HG02798 (cell line): ENCODE results near the gene C17orf67.
A peak's percentile ranks its signal among the peaks of the same experiment; 100 is the strongest.

Experiments
- ATAC-seq: cut with Tn5 transposase; IDR thresholded peaks from one replicate; pipeline ENCODE4 v1.9.1; 2021; ENCODE audit warnings: mild to moderate bottlenecking; ENCODE audit not compliant: unreplicated experiment, poor library complexity

C17orf67 gene

DNA sequence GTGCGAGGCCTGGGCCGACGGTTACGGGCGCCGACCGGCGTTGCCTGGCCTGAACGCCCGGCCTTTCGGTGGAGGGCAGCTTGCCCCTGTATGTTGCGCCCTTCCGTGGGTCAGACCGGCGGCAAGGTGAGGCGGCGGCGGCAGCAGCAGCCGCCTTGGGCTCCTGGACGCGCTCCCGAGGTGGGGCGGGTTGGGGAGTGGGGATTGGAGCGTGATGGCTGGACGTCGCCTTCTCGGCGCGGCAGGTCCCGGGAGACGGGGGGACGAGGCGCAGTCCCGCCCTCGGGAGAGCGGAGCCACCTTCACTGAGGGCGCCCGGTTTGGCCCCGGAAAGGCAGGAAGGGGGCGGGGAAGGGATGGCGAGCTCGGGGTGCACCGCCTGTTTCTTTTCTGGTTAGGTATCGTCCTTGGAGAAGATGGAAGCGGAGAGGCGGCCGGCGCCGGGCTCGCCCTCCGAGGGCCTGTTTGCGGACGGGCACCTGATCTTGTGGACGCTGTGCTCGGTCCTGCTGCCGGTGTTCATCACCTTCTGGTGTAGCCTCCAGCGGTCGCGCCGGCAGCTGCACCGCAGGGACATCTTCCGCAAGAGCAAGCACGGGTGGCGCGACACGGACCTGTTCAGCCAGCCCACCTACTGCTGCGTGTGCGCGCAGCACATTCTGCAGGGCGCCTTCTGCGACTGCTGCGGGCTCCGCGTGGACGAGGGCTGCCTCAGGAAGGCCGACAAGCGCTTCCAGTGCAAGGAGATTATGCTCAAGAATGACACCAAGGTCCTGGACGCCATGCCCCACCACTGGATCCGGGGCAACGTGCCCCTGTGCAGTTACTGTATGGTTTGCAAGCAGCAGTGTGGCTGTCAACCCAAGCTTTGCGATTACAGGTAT is 902 bp upstream of the C17orf67 start:
- peak; percentile 35 for ATAC-seq

DNA sequence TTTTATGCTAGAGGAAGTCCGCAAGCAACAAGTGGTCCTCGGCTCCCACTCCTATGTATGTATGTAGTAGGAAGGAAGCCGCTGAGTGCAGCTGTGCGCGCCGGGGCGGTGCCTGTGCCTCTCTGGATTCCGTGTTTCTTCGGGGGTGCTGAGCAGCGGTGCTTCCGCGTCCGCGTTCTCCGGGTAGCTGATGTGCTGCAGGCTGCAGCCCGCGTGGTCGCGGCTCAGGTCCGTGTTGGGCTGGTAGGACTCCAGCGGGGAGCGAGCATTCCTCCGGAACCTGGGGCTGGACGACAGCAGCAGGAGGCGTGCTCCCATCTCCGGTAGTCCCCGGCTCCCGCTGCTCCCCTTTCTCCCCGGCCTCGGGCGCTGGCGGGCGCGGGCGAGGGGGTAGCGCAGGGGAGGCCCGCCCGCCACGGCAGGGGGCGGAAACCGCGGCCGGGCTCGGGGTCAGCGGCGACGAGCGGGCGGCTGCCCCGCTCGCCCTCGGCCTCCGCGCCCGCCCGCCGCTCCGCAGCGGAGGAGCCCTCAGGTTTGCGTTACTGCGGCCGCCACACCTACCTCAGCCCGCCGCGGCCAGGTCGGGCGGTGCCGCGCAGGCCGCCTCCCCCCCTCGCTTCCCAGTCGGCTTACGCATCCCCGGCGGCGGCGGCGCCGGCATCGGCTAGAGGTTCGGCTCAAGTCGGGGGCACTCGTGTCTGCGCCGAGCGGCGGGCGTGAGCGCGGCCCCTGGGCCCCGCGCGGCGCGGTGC is 487 bp downstream of the C17orf67 start:
- peak; percentile 57 for ATAC-seq

DNA sequence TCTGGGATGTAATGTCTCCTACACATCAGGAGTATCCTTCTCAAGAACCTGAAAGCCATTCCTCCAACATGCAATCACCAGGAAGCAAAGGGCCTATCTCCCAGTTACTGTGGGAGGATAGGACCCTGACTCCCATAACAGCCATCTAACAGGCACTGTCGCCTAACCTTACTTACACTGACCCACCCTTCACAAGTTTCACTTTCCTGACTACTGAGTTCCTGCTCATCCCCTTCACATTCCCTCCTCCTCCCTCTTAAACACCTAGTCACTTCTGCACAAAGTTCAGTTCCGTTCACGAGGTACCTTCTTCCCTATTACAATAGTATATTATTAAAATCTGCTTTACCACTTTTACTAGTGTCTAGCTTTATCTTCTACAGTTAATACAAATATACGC is 1.3 kb downstream of the C17orf67 start:
- no peak for ATAC-seq

DNA sequence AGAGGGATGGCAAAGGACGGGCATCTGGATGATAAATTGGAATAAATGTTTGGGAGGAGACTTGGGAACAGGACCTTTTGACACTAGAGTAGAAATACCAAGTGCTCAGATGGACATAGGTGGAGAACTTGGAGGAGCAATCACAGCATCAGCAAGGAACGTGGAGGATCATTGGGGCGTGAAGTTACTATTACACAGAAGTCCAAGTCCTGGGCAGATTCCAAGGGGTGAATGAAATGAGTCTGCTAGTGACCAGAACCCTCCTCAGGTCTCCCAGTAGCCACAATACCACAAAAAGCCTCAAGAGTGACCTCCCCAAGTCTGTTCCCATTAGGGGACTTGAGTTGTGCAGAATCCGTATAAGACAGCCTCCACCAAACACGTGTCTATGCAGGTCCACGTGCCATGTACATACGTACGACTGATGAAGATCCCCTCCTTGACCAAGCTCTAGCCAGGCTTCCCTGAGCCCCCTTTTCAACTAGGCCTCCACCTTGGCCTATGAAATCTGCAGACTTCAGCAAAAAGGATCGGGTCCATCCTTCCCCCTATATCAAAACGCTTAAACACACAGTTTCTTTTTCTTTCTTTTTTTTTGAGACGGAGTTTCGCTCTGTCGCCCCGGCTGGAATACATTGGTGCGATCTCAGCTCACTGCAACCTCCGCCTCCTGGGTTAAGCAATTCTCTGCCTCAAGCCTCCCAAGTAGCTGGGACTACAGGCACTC is 2.2 kb downstream of the C17orf67 start:
- ATAC-seq, result no peak

DNA sequence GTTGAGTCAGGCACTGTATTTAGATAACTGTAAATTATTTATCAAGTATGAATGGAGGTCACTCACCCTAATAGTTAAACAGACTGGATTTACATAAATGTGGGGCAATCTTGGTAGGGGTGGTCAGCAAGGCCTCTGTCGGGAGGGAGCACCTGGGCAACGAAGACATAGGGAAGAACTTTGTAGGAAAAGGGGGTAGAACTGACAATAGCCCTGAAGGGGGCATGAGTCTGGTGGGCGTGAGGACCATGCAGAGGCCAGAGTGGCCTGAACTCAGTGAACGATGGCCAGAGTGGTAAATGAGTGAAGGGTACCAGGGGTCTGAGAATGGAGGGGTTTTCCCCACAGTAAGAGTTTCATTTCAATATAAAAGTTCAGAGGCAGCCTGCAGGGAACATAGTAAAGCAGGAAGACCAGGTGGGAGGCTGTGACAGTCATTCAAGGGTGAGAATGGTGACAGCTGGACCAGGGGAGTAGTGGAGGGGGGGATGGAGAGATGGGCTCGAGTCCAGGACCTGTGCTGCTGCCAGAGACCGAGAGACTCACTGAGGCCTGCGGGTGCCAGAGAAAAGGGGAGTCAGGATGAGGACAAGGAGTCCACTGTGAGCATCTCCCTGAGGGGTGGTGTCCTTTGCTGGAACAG is 2.9 kb downstream of the C17orf67 start:
- ATAC-seq, result no peak

DNA sequence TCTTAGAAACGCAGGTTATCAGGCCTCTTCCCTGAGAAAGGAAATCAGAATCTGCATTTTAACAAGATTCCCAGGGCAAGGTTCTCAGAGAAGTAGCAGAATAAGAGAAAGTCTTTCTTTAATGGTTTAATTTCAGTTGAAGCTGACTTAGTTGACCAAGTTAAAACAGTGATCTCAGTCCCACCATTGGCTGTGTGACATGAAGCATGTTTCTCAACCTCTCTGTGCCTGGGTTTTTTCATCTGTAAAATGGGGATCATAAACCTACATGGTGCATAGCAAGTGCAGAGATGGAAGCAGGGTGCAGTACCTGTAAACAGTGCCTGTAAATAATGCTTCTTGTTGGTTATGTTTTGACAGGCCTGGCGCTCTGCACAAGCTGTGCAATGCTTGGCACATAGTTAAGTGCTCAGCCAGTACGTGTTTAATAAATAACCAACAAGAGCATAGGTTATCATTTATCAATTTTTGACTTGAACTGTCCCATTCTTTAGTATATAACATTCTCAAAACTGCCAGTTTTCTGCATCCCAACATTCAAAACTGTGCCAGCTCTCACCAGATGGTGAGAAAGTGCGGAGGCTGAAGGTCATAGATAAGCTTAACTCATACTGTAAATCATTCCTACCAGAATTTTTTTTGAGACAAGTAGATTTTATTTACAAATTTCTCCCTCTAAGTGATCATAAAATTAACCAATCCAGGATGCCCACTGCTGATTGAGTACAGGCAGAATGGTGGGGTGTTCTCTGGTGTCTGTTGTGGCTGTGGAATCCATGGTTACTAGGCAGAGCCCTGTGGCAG is 6.9 kb downstream of the C17orf67 start:
- ATAC-seq, result no peak

DNA sequence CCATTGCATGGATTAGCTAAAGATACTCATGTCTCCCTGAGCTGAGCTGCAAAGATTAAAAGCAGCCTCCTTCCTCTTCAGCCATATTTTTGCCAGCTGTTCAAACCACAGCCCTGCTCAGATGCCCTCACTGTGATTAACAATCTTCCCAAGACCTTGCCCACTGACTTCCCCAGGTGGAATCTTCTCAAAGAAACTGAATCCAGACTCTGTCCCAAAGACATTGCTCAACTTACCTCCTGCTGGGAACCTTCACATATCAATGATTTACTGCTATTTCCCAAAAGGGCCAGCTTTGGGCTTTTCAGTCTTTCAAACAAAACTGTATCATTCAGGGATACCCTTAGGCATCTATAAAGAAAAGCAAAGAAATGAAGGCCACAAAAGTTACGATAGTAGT is 9.2 kb downstream of the C17orf67 start:
- no peak for ATAC-seq

DNA sequence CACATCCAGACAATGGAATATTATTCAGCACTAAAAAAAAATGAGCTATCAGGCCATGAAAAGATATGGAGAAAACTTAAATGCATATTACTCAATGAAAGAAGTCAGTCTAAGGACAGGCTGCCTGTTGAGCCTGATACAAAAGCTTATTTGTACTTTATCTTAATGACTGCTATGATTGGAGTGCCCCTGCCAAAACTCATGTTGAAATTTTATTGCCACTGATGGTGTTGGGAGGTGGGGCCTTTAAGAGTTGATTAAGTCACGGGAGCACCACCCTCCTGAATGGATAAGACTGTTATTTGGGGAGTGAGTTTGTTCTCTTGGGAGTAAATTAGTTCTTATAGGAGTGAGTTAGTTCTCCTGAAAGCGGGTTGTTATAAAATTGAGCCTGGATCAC is 9.9 kb downstream of the C17orf67 start:
- no peak for ATAC-seq

DNA sequence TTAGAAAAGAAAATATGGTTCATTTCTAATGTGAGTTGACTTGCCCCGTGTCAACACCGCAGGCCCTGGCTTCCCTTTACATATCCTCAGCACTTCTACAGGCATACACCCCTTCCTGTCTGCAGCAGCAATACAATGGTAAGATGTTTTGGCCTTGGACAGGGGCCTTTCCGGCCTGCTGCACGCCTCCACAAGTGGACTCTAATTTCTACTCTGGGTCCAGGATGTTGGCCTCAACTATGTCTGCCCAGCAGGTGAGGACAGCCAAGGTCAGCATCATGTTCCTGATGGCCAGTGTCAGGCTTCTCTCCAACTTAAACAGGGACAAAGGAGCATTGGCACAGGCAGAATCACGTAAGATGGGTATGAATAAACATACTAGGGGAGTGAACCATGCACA is 11.0 kb downstream of the C17orf67 start:
- ATAC-seq, result no peak

DNA sequence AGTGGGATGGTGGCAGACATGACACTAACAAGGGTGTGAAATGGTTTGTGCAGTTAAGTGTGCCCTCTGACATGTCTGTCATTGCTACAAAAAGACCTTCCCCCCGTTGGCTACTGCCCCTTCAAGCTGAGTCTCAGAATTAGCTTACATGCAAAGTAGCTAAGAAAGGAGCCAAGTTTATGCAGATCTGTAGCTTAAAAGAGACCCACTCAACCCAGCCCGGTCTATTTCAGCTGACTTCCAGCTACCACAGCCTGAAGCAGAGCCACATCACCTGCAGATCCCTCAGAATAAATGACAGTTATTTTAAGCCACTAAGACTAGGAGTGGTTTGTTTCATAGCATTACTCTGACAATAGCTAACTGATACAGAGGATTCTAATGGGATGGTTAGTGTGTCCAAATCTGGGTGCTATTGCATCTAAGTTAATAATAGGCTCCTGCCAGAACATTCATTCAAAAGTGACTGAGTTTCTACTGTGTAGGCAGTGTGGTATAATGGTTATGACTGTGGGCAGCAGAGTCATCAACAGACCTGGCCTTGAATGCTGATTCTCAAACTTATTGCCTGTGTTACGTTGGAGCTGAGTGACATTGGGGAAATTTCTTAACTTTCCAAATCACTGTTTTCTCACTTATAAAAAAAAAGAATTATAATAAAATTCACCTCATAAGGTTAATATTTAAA is 11.7 kb downstream of the C17orf67 start:
- peak; percentile 60 for ATAC-seq

DNA sequence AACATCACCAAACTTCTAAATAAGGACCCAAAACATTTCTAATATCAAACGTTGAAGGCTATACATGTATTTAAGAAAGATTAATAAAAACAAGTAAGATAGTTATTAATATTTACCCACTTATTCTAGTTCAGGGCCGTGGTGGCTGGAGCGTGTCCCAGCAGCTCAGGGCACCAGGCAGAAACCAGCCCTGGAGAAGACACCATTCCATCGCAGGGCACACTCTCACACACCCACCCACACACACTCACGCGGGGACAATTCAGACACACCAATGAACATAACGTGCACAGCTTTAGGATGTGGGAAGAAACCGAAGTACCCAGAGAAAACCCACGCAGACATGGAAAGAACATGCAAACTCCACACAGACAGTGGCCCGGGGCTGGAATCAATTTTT is 13.5 kb downstream of the C17orf67 start:
- no peak for ATAC-seq

DNA sequence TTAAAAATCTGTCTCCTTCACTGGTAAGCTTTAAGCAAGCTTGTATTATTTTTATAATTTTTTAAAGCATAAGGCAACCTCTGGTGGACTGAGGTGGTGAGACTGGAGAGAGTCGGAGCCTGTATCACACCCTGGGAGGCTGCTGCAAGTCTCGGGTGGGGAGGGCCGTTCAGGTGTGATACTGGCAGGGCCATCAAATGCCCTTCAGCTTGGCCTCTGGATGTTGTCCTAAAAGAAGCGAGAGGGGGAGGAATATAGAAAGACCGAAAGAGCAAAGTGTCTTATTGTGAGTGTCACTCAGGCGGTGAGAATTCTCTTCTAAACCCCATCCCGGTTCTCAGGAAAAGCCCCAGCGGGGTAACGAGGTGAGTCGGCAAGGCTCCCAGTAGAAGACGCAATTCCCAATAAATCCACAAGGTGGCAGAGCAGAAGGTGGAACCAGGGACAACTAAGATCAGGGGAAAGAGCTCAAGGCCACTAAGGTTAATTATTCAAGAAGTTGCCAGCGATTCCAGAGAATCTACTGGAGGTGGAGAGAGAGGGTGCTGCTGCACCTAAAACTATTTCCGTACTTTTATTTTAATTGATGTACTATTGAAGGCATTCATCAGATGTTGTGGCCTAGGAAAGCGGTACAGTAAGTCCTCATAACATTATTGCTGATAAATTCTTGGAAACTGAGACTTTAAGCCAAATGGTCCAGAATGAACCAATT is 14.1 kb downstream of the C17orf67 start:
- ATAC-seq, result peak; percentile 70

DNA sequence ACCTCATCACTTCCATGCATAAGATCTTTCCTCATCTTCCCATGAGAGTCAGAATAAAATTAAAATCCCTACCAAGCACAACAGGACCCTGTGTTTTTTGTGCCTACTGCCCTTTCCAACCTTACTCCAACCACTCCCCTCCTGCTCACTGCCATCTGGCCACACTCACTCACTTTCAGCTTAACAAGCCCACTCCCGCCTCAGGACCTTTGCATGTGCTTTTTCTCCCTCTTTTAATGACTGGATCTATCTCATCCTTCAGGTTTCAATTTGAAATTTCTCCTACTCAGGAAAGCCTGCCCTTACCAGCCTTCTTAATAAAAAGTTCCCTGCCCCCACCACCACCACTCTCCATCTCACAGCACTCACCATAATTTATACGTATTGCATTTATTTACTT is 14.7 kb downstream of the C17orf67 start:
- no peak for ATAC-seq

DNA sequence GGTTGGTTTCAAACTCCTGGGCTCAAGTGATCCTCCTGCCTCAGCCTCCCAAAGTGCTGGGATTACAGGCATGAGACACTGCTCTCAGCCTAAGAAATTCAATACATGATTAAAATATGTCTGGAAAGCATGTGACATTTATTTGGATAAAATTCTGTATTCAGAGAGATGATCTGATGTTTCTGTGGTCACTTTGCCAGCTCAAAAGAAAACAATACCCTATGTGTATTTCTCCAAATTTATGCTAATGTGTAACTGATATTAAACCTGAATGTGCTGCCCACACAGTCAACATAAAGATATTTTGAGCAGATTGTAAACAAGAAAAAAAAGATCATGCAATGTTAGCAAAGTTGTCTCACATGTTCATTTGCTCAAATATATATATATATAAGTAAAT is 16.7 kb downstream of the C17orf67 start:
- no peak for ATAC-seq

DNA sequence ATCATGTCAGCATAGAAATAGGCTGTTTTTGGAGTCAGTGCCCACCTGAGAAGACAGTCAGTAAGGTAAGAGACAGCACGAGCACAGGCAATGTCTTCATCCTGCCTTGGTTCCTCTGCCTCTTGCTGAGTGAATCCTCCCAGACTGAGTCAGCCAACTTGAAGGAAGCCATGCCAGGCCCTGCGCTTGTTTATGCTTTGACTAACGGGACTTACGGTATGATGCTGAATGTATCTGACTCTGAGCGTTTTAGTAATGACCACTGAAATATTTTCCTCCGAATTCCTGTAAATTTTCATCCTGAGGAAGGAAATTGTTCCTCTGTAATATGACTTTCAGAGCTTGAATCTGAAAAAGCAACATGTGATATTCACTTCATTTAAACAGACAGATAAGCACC is 18.0 kb downstream of the C17orf67 start:
- no peak for ATAC-seq

DNA sequence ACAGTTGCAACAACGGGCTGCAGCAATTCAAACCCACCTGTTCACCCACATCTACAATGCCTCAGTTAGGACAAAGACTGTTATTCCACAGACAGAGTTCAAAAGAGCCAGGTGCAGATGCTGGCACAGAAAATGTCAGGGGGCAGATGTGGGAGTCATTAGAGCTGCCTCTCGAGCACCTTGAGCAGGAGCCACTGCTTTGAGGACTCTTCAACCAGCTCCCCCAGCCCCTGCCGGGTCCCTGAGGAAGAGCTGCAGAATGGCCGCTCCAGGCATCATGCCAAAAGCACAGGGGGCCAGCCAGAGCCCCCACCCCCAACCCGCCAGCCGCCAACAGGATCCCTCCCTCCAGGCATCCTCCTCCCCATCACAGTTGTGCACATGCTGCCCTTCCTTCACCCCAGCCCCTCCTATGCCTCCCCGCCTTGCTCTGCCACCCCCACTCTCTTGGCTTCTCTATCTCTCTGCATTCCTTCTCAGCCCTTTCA is 20.8 kb downstream of the C17orf67 start:
- no peak for ATAC-seq

DNA sequence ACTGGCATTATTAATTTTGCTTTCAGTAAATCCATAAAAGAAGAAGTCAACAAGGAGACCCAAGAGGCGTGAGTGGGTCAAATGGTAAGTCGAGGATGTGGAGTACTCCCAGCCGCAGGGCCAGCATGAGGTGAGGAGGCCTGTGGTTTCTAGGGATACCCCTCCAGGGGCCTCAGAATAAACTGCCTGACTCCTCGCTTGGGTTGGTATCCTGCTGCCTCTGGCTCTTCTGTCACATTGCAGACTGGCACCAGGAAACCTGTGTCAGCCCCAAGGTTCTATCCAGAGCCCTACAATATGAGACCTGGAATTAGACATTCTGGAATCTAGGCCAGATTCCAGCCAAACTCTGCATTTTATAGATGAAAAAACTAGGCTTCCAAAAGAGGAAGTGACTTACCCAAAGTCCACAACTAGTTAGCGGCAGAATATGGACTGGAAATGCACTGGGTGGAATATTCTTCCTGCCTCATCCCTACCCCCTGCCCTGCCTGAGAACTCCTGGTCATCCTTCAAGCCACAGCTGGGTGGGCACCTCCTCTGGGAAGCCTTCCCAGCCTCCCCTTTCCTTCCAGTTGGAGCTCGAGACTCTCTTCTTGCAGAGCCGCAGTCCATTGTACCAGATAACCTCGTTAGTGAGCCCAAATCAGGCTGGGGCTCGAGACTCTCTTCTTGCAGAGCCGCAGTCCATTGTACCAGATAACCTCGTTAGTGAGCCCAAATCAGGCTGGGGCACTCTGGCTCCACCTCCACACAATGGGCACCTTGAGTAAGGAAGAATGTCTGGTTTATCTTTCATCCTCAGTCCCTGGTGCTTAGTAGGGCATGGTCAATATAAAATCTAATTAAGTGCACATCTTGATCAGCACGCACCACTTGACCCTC is 22.6 kb downstream of the C17orf67 start:
- no peak for ATAC-seq
